Measurements from ENCODE around the gene MAGI2. TPM values are rescaled to one million over a fixed set of nuclear protein-coding genes. Genes with fewer than 3 reads are reported as not detected.

The MAGI2 gene
- total RNA-seq, 3 donors from 2014 or later (not counting 1 experiment from before 2014, with no cell fraction given): 0.09 to 0.48 (median 0.27) TPM

DNA sequence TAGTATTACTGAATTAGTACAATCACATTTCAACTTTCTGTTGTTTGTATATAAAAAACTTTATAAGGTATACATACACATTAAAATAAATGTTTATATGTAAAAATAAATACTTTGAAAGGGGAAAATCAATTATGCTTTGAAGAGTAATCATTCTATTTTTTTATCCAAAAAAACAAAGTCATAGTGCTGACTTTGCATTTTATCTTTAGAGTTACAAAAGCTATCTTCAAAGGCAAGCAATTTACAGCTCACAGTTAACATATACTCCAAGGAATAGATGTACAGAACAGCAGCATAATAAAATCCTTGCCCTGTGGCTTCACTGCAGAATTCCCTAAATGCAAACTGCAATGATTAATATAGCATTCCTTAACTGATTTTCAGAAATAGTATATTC lies 53.2 kb downstream of the MAGI2 start:
- H3K27me3 Mint-ChIP-seq (ENCODE audit: low read depth in 2 of 2): no peaks in the 10 kb centered on the region
- H3K4me1 Mint-ChIP-seq: no peaks in the 10 kb centered on the region
- Histone ChIP-seq H3K4me1 (ENCODE audit: control insufficient read depth, insufficient read depth, low read length) (no peaks in the 10 kb centered on the region), H3K9me3 (ENCODE audit: control insufficient read depth, insufficient read depth, low read length) (no peaks in the 10 kb centered on the region), H3K4me3 (ENCODE audit: low read length) (no peak overlapping the region), H3K27me3 (ENCODE audit: control insufficient read depth, insufficient read depth, low read length) (no peaks in the 10 kb centered on the region), H3K36me3 (ENCODE audit: control insufficient read depth, insufficient read depth, low read length) (no peaks in the 10 kb centered on the region), H3K27ac (ENCODE audit: low read length) (no peak overlapping the region)
- no peak for TF ChIP-seq CTCF (IDR thresholded peaks at IDR 0.05)
- peaks cover 3 to 4% of the 10 kb centered on the region in 2 donors for H3K9me3 Mint-ChIP-seq
- no peak overlapping the region for H3K27ac Mint-ChIP-seq
- H3K4me3 Mint-ChIP-seq: no peak overlapping the region
- intact Hi-C loops (cut with micrococcal nuclease): no loop called here
- no peaks in the 10 kb centered on the region for H3K36me3 Mint-ChIP-seq
- no peak for DNase-seq
- ATAC-seq: no peak

GRCh38 chr7:79398138-79398749 lies 55.2 kb downstream of the MAGI2 start:
- no peaks in the 10 kb centered on the region for H3K36me3 Mint-ChIP-seq
- no peaks in the 10 kb centered on the region for H3K9me3 ChIP-seq (ENCODE audit: control insufficient read depth, insufficient read depth, low read length)
- peaks cover 0 to 2% of the 10 kb centered on the region in 2 donors for H3K9me3 Mint-ChIP-seq
- intact Hi-C loops (cut with micrococcal nuclease): no loop called here
- no peak for TF ChIP-seq CTCF (IDR thresholded peaks at IDR 0.05)
- H3K4me1 Mint-ChIP-seq: no peaks in the 10 kb centered on the region
- no peak overlapping the region for H3K27ac ChIP-seq (ENCODE audit: low read length)
- no peaks in the 10 kb centered on the region for H3K36me3 ChIP-seq (ENCODE audit: control insufficient read depth, insufficient read depth, low read length)
- WGBS (ENCODE audit: insufficient coverage): 65% methylated on average over 2 of the region's 3 CpGs
- no peak for ATAC-seq
- no peaks in the 10 kb centered on the region for H3K27me3 ChIP-seq (ENCODE audit: control insufficient read depth, insufficient read depth, low read length)
- H3K27me3 Mint-ChIP-seq (ENCODE audit: low read depth in 2 of 2): no peaks in the 10 kb centered on the region
- no peak for DNase-seq
- H3K4me3 ChIP-seq (ENCODE audit: low read length): no peak overlapping the region
- H3K4me1 ChIP-seq (ENCODE audit: control insufficient read depth, insufficient read depth, low read length): no peaks in the 10 kb centered on the region
- H3K4me3 Mint-ChIP-seq: no peak overlapping the region
- H3K27ac Mint-ChIP-seq: no peak overlapping the region

DNA sequence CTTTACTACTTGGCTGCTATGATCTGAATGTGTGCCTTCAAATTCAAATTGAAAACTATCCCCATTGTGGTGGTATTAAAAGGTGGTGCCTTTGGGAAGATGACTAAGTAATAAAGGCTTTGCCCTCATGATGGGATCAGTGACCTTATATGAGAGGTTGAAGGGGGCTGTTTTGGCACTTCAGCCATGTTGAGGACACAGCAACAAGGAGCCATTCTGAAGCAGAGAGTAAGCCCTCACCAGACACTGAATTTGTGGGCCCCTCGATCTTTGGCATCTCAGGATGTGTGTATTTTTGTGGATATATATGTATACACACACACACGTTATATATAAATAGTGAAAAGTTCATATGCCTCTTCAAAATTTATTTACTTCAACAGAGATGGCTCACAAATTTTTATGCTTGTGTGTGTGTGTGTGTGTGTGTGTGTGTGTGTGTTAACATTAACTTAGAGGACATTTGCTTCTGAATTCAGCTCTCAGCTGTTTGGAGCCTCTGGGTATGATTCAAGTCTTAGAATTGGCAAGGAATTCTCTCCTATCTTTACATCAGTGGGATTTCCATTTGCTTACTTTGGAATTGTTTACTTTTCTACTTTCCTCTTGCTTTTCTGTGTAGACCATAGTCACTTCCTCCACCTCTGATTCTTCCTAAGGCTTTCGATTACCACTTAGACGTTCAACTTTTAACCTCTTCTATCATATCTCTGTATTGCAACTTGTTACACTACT lies 66.6 kb downstream of the MAGI2 start:
- intact Hi-C loops (cut with micrococcal nuclease): no loop called here
- H3K27me3 Mint-ChIP-seq (ENCODE audit: low read depth in 2 of 2): no peaks in the 10 kb centered on the region
- no peak for TF ChIP-seq CTCF (IDR thresholded peaks at IDR 0.05)

More for the DNA sequence above, 66.6 kb downstream of the MAGI2 start:
- Histone ChIP-seq H3K36me3 (ENCODE audit: control insufficient read depth, insufficient read depth, low read length) (no peaks in the 10 kb centered on the region), H3K27me3 (ENCODE audit: control insufficient read depth, insufficient read depth, low read length) (no peaks in the 10 kb centered on the region), H3K27ac (ENCODE audit: low read length) (no peak overlapping the region), H3K9me3 (ENCODE audit: control insufficient read depth, insufficient read depth, low read length) (peaks cover 3% of the 10 kb centered on the region), H3K4me3 (ENCODE audit: low read length) (no peak overlapping the region), H3K4me1 (ENCODE audit: control insufficient read depth, insufficient read depth, low read length) (no peaks in the 10 kb centered on the region)
- DNase-seq (no peak), ATAC-seq (no peak)
- Mint-ChIP-seq H3K4me3 (no peak overlapping the region), H3K4me1 (no peaks in the 10 kb centered on the region), H3K36me3 (no peaks in the 10 kb centered on the region), H3K27ac (no peak overlapping the region), H3K9me3 (peaks cover 8% of the 10 kb centered on the region in 2 donors)
- 83% methylated on average over 3 of the region's 4 CpGs for WGBS (ENCODE audit: insufficient coverage)

Data from natural killer cell (primary cell).